KMS-11 (cell line): ENCODE measurements around the gene OTOF.

Experiments used
- H2AFZ ChIP-seq: fragments of 200-600 bp; sonication (generic); 2 replicates; pipeline ENCODE4 v1.6.1; 2016; ENCODE audit warnings: antibody characterized with exemption, mixed run types, low read depth
- H3K27ac ChIP-seq: fragments of 200-600 bp; sonication (generic); 2 replicates; pipeline ENCODE4 v1.6.1; 2016; ENCODE audit warnings: mild to moderate bottlenecking, mixed run types
- H3K27me3 ChIP-seq: fragments of 200-600 bp; sonication (generic); 2 replicates; pipeline ENCODE4 v1.6.1; 2017; ENCODE audit warnings: mild to moderate bottlenecking, low read depth, mixed run types, moderate library complexity; ENCODE audit not compliant: insufficient read depth
- H3K36me3 ChIP-seq: fragments of 200-600 bp; sonication (generic); 2 replicates; pipeline ENCODE4 v1.6.1; 2017; ENCODE audit warnings: mild to moderate bottlenecking, mixed run types; ENCODE audit not compliant: insufficient read depth
- H3K4me1 ChIP-seq: fragments of 200-600 bp; sonication (generic); 2 replicates; pipeline ENCODE4 v1.6.1; 2016; ENCODE audit warnings: mild to moderate bottlenecking, low read depth, mixed run types; ENCODE audit not compliant: poor library complexity, severe bottlenecking
- H3K4me2 ChIP-seq: fragments of 200-600 bp; sonication (generic); 2 replicates; pipeline ENCODE4 v1.7.0; 2016; ENCODE audit warnings: mild to moderate bottlenecking, mixed run types
- H3K4me3 ChIP-seq: fragments of 200-600 bp; sonication (generic); IDR thresholded peaks from 2 replicates; pipeline ENCODE4 v1.6.1; 2017; ENCODE audit warnings: low read depth, low read length, mixed read lengths; ENCODE audit not compliant: insufficient read depth
- H3K79me2 ChIP-seq: fragments of 200-600 bp; sonication (generic); 2 replicates; pipeline ENCODE4 v1.6.1; 2016; ENCODE audit warnings: low read depth, mixed run types; ENCODE audit not compliant: insufficient read depth
- H3K9ac ChIP-seq: fragments of 200-600 bp; sonication (generic); 2 replicates; pipeline ENCODE4 v1.6.1; 2016; ENCODE audit warnings: mild to moderate bottlenecking, mixed run types
- H4K20me1 ChIP-seq: fragments of 200-600 bp; sonication (generic); 2 replicates; pipeline ENCODE4 v1.6.1; 2016; ENCODE audit warnings: mild to moderate bottlenecking, mixed run types; ENCODE audit not compliant: insufficient read depth
- TF ChIP-seq, protein P1 (sequence below): fragments of 200-600 bp; sonication (generic); conservative IDR thresholded peaks from 2 replicates; pipeline ENCODE4 v1.6.1; 2017; ENCODE audit warnings: low read depth, mild to moderate bottlenecking, antibody characterized with exemption, low read length, moderate library complexity, mixed read lengths

The OTOF gene

GRCh38 chr2:26519396-26520147 lies 41.6 kb upstream of the OTOF start:
- Histone ChIP-seq H2AFZ (no peak overlapping the region), H3K79me2 (no peaks in the 10 kb centered on the region), H3K27me3 (peaks cover 69% of the 10 kb centered on the region), H3K4me3 (no peak overlapping the region), H3K9ac (no peak overlapping the region), H3K4me1 (no peaks in the 10 kb centered on the region), H3K4me2 (no peak overlapping the region), H4K20me1 (no peaks in the 10 kb centered on the region), H3K27ac (no peak overlapping the region), H3K36me3 (no peaks in the 10 kb centered on the region)
- TF ChIP-seq, protein P1, sequence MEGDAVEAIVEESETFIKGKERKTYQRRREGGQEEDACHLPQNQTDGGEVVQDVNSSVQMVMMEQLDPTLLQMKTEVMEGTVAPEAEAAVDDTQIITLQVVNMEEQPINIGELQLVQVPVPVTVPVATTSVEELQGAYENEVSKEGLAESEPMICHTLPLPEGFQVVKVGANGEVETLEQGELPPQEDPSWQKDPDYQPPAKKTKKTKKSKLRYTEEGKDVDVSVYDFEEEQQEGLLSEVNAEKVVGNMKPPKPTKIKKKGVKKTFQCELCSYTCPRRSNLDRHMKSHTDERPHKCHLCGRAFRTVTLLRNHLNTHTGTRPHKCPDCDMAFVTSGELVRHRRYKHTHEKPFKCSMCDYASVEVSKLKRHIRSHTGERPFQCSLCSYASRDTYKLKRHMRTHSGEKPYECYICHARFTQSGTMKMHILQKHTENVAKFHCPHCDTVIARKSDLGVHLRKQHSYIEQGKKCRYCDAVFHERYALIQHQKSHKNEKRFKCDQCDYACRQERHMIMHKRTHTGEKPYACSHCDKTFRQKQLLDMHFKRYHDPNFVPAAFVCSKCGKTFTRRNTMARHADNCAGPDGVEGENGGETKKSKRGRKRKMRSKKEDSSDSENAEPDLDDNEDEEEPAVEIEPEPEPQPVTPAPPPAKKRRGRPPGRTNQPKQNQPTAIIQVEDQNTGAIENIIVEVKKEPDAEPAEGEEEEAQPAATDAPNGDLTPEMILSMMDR, result no peak

- H3K4me1 ChIP-seq, result no peaks in the 10 kb centered on the region
- no peaks in the 10 kb centered on the region for H3K79me2 ChIP-seq
- TF ChIP-seq, protein P1, result no peak
- H3K9ac ChIP-seq, result no peak overlapping the region
- H2AFZ ChIP-seq, result no peak overlapping the region
- H3K27ac ChIP-seq, result no peak overlapping the region
- no peaks in the 10 kb centered on the region for H3K36me3 ChIP-seq
- H4K20me1 ChIP-seq, result no peaks in the 10 kb centered on the region
- H3K27me3 ChIP-seq, result peaks cover 70% of the 10 kb centered on the region
- H3K4me2 ChIP-seq, result no peak overlapping the region
- no peak overlapping the region for H3K4me3 ChIP-seq
Observed at GRCh38 chr2:26516781-26517180, 38.9 kb upstream of the OTOF start.

DNA sequence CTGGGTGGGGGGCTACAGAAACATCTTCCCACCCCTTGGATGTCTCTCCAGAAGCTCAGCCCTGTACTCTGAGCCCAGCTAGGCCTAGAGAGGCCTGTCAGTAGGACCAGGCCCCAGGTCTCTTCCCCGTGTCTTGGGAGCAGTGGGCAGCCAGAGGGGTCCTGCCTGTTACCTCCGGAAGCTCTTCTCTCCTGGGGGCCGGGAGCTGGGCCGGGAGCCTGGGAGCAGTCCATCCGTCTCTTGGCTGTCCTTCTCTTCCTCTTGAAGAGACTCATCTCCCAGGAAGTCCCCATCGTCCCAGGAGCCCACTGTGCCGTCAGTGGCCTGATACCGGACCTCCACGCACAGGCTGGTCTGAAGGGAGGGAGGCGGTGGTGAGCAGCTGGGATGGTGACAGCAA lies 38.3 kb upstream of the OTOF start:
- no peak overlapping the region for H3K4me3 ChIP-seq
- TF ChIP-seq, protein P1, result no peak
- H3K4me1 ChIP-seq, result no peaks in the 10 kb centered on the region
- H4K20me1 ChIP-seq, result no peaks in the 10 kb centered on the region
- peaks cover 69% of the 10 kb centered on the region for H3K27me3 ChIP-seq
- H3K9ac ChIP-seq, result no peak overlapping the region
- H3K36me3 ChIP-seq, result no peaks in the 10 kb centered on the region
- no peak overlapping the region for H3K27ac ChIP-seq
- no peak overlapping the region for H2AFZ ChIP-seq
- no peak overlapping the region for H3K4me2 ChIP-seq
- H3K79me2 ChIP-seq, result no peaks in the 10 kb centered on the region

- H3K4me3 ChIP-seq, result no peak overlapping the region
- no peaks in the 10 kb centered on the region for H3K79me2 ChIP-seq
- no peak overlapping the region for H3K9ac ChIP-seq
- no peaks in the 10 kb centered on the region for H3K36me3 ChIP-seq
- peaks cover 68% of the 10 kb centered on the region for H3K27me3 ChIP-seq
- H2AFZ ChIP-seq, result no peak overlapping the region
- H3K4me2 ChIP-seq, result no peak overlapping the region
- no peaks in the 10 kb centered on the region for H3K4me1 ChIP-seq
- no peaks in the 10 kb centered on the region for H4K20me1 ChIP-seq
- TF ChIP-seq, protein P1, result no peak
- H3K27ac ChIP-seq, result no peak overlapping the region
Observed at GRCh38 chr2:26515771-26516170, 37.8 kb upstream of the OTOF start.
